C4-2B (cell line): ENCODE measurements around the gene NIPBL.
"Not testable (repeated sequence)": the region's sequence is repeated elsewhere in the genome, so short reads cannot be mapped to it uniquely, and the experiment has no call there.

Source experiments
- H3K27ac ChIP-seq: fragments of 450-650 bp; 2 replicates; pipeline ENCODE4 v1.5.1; 2017
- CTCF ChIP-seq: fragments of 450-650 bp; conservative IDR thresholded peaks from 2 replicates; pipeline ENCODE4 v1.5.1; 2017; ENCODE audit warnings: mild to moderate bottlenecking
- ZFX ChIP-seq: fragments of 450-650 bp; IDR thresholded peaks from 2 replicates; pipeline ENCODE4 v1.6.1; 2017

NIPBL gene

DNA sequence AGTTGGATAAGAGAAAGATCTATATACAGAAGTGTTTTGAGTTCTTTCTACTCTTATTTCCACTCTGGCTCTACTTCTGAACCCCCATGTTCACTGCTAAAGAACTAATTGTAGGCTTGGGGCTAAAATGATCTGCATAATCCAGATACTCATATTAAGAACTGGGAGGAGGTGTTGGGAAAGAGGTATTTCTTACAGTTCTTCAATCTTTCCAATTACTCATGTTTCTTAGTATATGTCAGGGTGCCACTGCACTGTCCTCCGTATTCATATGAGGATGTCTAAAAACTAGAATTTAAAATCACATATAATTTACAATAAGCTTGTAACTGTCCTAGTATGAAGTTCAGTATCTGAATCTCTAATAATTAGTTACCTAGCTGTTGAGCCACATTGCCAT lies 12.7 kb downstream of the NIPBL start:
- TF ChIP-seq ZFX (no peak), CTCF (no peak)

GRCh38 chr5:36891266-36891665 lies 14.7 kb downstream of the NIPBL start:
- H3K27ac ChIP-seq: no peak overlapping the region
- TF ChIP-seq CTCF (no peak), ZFX (no peak)

More for the DNA sequence above, 12.7 kb downstream of the NIPBL start:
- no peak overlapping the region for H3K27ac ChIP-seq

GRCh38 chr5:36892085-36892830 lies 15.7 kb downstream of the NIPBL start:
- not testable (repeated sequence) for H3K27ac ChIP-seq

GRCh38 chr5:36894954-36895353 lies 18.4 kb downstream of the NIPBL start:
- TF ChIP-seq ZFX: no peak
- TF ChIP-seq CTCF: no peak
- no peak overlapping the region for H3K27ac ChIP-seq

- no peak for TF ChIP-seq ZFX
- no peak for TF ChIP-seq CTCF
- no peak overlapping the region for H3K27ac ChIP-seq
Observed at GRCh38 chr5:36896476-36896875, 19.9 kb downstream of the NIPBL start.

DNA sequence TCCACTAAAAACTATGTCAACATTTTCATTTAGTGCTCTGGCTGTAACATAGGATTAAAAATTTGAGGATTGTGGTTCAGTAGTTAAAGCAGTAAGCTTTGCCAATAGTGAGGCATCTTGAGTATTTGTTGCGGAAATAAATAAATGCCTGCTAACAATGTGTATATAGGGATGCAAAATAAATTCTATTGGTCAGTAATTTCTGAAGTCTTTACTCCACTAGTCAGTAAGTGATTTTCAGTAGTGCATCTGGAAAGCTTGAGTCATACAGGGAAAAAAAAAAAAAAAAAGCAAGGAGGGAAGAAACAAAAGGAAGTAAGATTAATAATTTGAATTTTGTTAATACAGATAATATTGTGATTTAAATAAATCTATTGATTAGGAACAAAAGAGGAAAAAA lies 21.0 kb downstream of the NIPBL start:
- no peak overlapping the region for H3K27ac ChIP-seq
- TF ChIP-seq ZFX: no peak
- TF ChIP-seq CTCF: no peak

DNA sequence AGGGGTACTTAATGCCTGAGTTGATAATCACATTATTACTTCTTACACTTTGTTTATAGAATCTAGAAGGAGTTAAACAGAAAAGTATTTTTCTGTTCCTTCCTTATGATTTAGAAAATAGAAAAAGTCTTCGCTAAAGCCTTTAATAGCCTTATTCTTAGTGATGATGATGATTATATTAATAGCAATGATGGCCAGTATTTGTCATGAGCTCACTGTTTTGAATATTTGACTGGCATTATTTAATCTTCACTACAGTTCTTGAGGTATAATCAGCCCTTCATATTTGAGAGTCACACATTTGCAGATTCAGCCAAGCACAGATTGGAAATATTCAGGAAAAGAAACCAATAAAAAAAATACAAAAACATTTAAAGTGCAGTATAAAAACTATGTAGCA lies 23.3 kb downstream of the NIPBL start:
- no peak overlapping the region for H3K27ac ChIP-seq
- no peak for TF ChIP-seq ZFX
- TF ChIP-seq CTCF: no peak

- no peak overlapping the region for H3K27ac ChIP-seq
Observed at GRCh38 chr5:36900283-36900682, 23.7 kb downstream of the NIPBL start.

DNA sequence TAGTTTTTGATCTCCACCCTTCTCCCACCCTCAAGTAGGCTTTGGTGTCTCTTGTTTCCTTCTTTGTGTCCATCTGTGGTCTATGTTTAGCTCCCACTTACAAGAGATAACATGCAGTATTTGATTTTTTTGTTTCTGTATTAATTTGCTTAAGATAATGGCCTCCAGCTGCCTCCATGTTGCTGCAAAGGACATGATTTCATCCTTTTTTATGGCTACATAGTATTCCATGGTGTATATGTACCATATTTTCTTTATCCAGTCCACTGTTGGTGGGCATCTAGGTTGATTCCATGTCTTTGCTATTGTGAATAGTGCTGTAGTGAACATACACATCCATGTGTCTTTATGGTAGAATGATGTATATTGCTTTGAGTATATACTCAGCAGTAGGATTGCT lies 24.5 kb downstream of the NIPBL start:
- H3K27ac ChIP-seq: not testable (repeated sequence)

More at GRCh38 chr5:36900283-36900682, 23.7 kb downstream of the NIPBL start:
- no peak for TF ChIP-seq CTCF
- TF ChIP-seq ZFX: no peak
